Measurements from ENCODE around the gene DBF4B. TPM values are rescaled to one million over a fixed set of nuclear protein-coding genes. Genes with fewer than 3 reads are reported as not detected.

Gene DBF4B
- total and polyA plus RNA-seq, 2 donors = 7.1 to 7.2 TPM

DNA sequence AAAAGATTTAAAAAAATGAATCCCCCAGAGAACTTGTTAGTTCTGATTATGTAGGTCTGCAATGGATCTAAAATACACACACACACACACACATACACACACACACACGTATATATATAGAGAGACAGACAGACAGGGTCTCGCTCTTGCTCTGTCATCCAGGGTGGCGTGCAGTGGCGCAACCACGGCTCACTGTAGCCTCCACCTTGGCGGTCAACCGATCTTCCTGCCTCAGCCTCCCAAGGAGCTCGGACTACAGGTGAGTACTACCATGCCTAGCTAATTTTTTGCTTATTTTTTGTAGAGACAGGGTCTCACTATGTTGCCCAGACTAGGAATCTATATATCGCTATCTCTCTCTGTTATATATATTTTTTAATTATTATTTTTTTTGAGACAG lies 88.3 kb downstream of the DBF4B start:
- H3K27ac ChIP-seq (ENCODE audit: low read depth) = no peak overlapping the region
- no peaks in the 10 kb centered on the region for H3K4me1 ChIP-seq (ENCODE audit: insufficient read depth)
- DNase-seq (ENCODE audit: extremely low spot score) = no peak
- H3K4me3 ChIP-seq (ENCODE audit: low read depth, low read length) = no peak overlapping the region
- 84% methylated on average over 9 of the region's 9 CpGs for WGBS
- H3K36me3 ChIP-seq (ENCODE audit: insufficient read depth) = no peaks in the 10 kb centered on the region

- Histone ChIP-seq H3K4me3 (ENCODE audit: low read depth, low read length) (no peak overlapping the region), H3K36me3 (ENCODE audit: insufficient read depth) (no peaks in the 10 kb centered on the region), H3K4me1 (ENCODE audit: insufficient read depth) (no peaks in the 10 kb centered on the region), H3K27ac (ENCODE audit: low read depth) (no peak overlapping the region)
- 38% methylated on average over 11 of the region's 11 CpGs for WGBS
- no peak for DNase-seq (ENCODE audit: extremely low spot score)
These were observed 89.3 kb downstream of the DBF4B start for GRCh38 chr17:44797802-44798201.

DNA sequence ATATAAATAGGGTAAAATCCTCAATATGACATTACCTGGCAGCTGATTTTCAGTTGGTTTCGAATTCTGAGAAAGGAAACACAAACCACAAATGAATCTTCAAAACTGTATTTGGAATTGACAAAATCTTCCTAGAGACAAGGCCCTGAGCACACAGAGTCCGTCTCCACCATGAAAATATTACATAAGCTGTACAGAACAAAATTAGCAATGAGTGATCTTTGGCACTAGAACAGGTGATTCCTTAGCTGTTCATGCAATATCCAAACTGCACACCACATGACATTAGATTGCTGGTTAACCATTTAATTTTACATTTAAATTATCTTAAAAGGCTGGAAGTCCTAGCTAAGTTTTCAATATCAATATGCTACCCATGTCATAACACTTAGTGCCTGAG lies 89.9 kb downstream of the DBF4B start:
- Histone ChIP-seq H3K4me3 (ENCODE audit: low read depth, low read length) (no peak overlapping the region), H3K4me1 (ENCODE audit: insufficient read depth) (no peaks in the 10 kb centered on the region), H3K36me3 (ENCODE audit: insufficient read depth) (no peaks in the 10 kb centered on the region), H3K27ac (ENCODE audit: low read depth) (no peak overlapping the region)
- WGBS = 48% methylated on average over 2 of the region's 2 CpGs
- DNase-seq (ENCODE audit: extremely low spot score) = no peak

Small RNAs within 50 kb of the gene (small RNA-seq; reads per million reads assigned to genes)
- gene RN7SL819P = not detected

Other genes starting within 250 kb of the DBF4B start
- gene GPATCH8, start 205.3 kb upstream of the DBF4B start, total RNA-seq = 63.4 TPM
- gene GPATCH8, start 205.3 kb upstream of the DBF4B start, polyA plus RNA-seq = 19.3 TPM
- gene FZD2, start 151.2 kb upstream of the DBF4B start, total RNA-seq = 9.8 TPM
- gene FZD2, start 151.2 kb upstream of the DBF4B start, polyA plus RNA-seq = 14.7 TPM
- gene MEIOC, start 52.2 kb upstream of the DBF4B start, total RNA-seq = not detected
- gene MEIOC, start 52.2 kb upstream of the DBF4B start, polyA plus RNA-seq = 0.05 TPM
- gene CCDC43, start 18.9 kb upstream of the DBF4B start, total RNA-seq = 27.4 TPM
- gene CCDC43, start 18.9 kb upstream of the DBF4B start, polyA plus RNA-seq = 10.8 TPM
- 1.9 TPM for gene ADAM11, start 50.3 kb downstream of the DBF4B start, total RNA-seq
- gene ADAM11, start 50.3 kb downstream of the DBF4B start, polyA plus RNA-seq = 0.81 TPM
- gene GJC1, start 121.6 kb downstream of the DBF4B start, total RNA-seq = 63.2 TPM
- 21.8 TPM for gene GJC1, start 121.6 kb downstream of the DBF4B start, polyA plus RNA-seq
- 2.1 TPM for gene HIGD1B, start 139.2 kb downstream of the DBF4B start, total RNA-seq
- 9.6 TPM for gene HIGD1B, start 139.2 kb downstream of the DBF4B start, polyA plus RNA-seq
- 79.3 TPM for gene EFTUD2, start 190.8 kb downstream of the DBF4B start, total RNA-seq
- 34.4 TPM for gene EFTUD2, start 190.8 kb downstream of the DBF4B start, polyA plus RNA-seq
- gene GFAP, start 206.8 kb downstream of the DBF4B start, total RNA-seq = 0.53 TPM
- 1.4 TPM for gene GFAP, start 206.8 kb downstream of the DBF4B start, polyA plus RNA-seq
- gene KIF18B, start 239.1 kb downstream of the DBF4B start, total RNA-seq = 2.5 TPM
- 0.20 TPM for gene KIF18B, start 239.1 kb downstream of the DBF4B start, polyA plus RNA-seq

Data from urinary bladder (tissue), 4 donors.